DND-41 (cell line): Measurements from ENCODE around the gene LIF.

Source experiments
- CTCF ChIP-seq: IDR thresholded peaks from 2 replicates; pipeline ENCODE4 v1.5.1; 2012; ENCODE audit warnings: borderline replicate concordance, low read length, moderate library complexity, mild to moderate bottlenecking; ENCODE audit not compliant: poor library complexity, severe bottlenecking; ENCODE audit errors: extremely low read depth
- EZH2 ChIP-seq: IDR thresholded peaks from 3 replicates; pipeline ENCODE4 v1.6.1; 2012; ENCODE audit warnings: borderline replicate concordance, low read depth, mild to moderate bottlenecking, moderate library complexity, low read length, inconsistent platforms; ENCODE audit not compliant: severe bottlenecking

GRCh38 chr22:30238136-30238535 lies 8.4 kb downstream of the LIF start:
- TF ChIP-seq CTCF (no peak), EZH2 (no peak)
